ENCODE measurements around the gene ZCCHC7.

DNA sequence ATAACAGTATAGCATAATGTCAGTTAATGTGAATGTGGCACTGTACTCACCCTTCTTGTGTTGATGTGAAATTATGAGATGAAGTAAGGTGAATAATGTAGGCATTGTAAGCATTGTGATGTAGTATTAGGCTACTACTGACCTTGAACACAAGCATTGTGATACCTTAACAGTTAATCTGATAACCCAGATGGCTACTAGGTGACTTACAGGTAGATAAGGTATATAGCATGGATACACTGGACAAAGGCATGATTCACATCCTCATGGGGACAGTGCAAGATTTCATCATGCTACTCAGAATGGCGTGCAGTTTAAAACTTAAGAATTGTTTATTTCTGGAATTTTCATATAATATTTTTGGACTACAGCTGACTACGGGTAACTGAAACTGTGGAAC lies 134.8 kb downstream of the ZCCHC7 start:
- TF ChIP-seq CTCF (IDR thresholded peaks at IDR 0.05; ENCODE audit: borderline replicate concordance, extremely low read depth, low read length, poor library complexity, severe bottlenecking), result no peak
- TF ChIP-seq EZH2 (IDR thresholded peaks at IDR 0.05; ENCODE audit: borderline replicate concordance, low read depth, low read length, severe bottlenecking), result no peak

Measured in DND-41 (cell line).